ENCODE measurements around the gene RALGAPA1. TPM values are rescaled to one million over a fixed set of nuclear protein-coding genes. Genes with fewer than 3 reads are reported as not detected.
"Not testable (repeated sequence)": the region's sequence is repeated elsewhere in the genome, so short reads cannot be mapped to it uniquely, and the experiment has no call there.

The RALGAPA1 gene
- polyA plus RNA-seq, 1 donor from 2014 or later: 73.3 TPM

- Histone ChIP-seq H4K20me1 (ENCODE audit: insufficient read depth) (no peaks in the 10 kb centered on the region), H3K36me3 (ENCODE audit: insufficient read depth, low read length) (no peaks in the 10 kb centered on the region), H2AFZ (ENCODE audit: low read depth, low read length) (no peak overlapping the region), H3K4me3 (ENCODE audit: low read length) (no peak overlapping the region), H3K9ac (ENCODE audit: low read length) (no peak overlapping the region), H3K27ac (ENCODE audit: low read length) (no peak overlapping the region), H3K27me3 (ENCODE audit: insufficient read depth, low read depth, low read length) (no peaks in the 10 kb centered on the region), H3F3A (ENCODE audit: insufficient read depth, low read length, poor library complexity, severe bottlenecking) (no peaks in the 10 kb centered on the region), H3K79me2 (replicated peaks; ENCODE audit: insufficient read depth, low read length) (no peaks in the 10 kb centered on the region), H3K4me2 (ENCODE audit: low read length) (no peak overlapping the region), H3K9me2 (ENCODE audit: insufficient read depth, low read length) (no peaks in the 10 kb centered on the region), H3K9me3 (ENCODE audit: low read length) (no peaks in the 10 kb centered on the region)
- TF ChIP-seq SMC3 (conservative IDR thresholded peaks at IDR 0.05; ENCODE audit: poor library complexity) (peak; percentile 82), EP300 (conservative IDR thresholded peaks at IDR 0.05; ENCODE audit: poor library complexity, severe bottlenecking) (no peak), RAD21 (conservative IDR thresholded peaks at IDR 0.05) (peak; percentile 85), TAF1 (IDR thresholded peaks at IDR 0.05; ENCODE audit: low read depth) (no peak), CTCF (IDR thresholded peaks at IDR 0.05; ENCODE audit: poor library complexity, severe bottlenecking) (peak; percentile 84), REST (IDR thresholded peaks at IDR 0.05; ENCODE audit: borderline replicate concordance) (no peak)
These were observed 121.7 kb downstream of the RALGAPA1 start for GRCh38 chr14:35687335-35687939.

- H3K36me3 ChIP-seq (ENCODE audit: insufficient read depth, low read length); H3K4me3 ChIP-seq (ENCODE audit: low read length); H3K79me2 ChIP-seq (replicated peaks; ENCODE audit: insufficient read depth, low read length); H3K4me2 ChIP-seq (ENCODE audit: low read length); H3K27ac ChIP-seq (ENCODE audit: low read length); H2AFZ ChIP-seq (ENCODE audit: low read depth, low read length); H3K9ac ChIP-seq (ENCODE audit: low read length); H3K27me3 ChIP-seq (ENCODE audit: insufficient read depth, low read depth, low read length); H3K9me2 ChIP-seq (ENCODE audit: insufficient read depth, low read length); H3K9me3 ChIP-seq (ENCODE audit: low read length); H4K20me1 ChIP-seq (ENCODE audit: insufficient read depth); H3F3A ChIP-seq (ENCODE audit: insufficient read depth, low read length, poor library complexity, severe bottlenecking): not testable (repeated sequence)
These were observed 125.4 kb downstream of the RALGAPA1 start for GRCh38 chr14:35683688-35684087.

GRCh38 chr14:35682802-35683201 lies 126.3 kb downstream of the RALGAPA1 start:
- Histone ChIP-seq H3K27me3 (ENCODE audit: insufficient read depth, low read depth, low read length) (no peaks in the 10 kb centered on the region), H3K36me3 (ENCODE audit: insufficient read depth, low read length) (no peaks in the 10 kb centered on the region), H3K9me2 (ENCODE audit: insufficient read depth, low read length) (no peaks in the 10 kb centered on the region), H3K4me2 (ENCODE audit: low read length) (no peak overlapping the region), H3K79me2 (replicated peaks; ENCODE audit: insufficient read depth, low read length) (no peaks in the 10 kb centered on the region), H4K20me1 (ENCODE audit: insufficient read depth) (no peaks in the 10 kb centered on the region), H3K9me3 (ENCODE audit: low read length) (no peaks in the 10 kb centered on the region), H2AFZ (ENCODE audit: low read depth, low read length) (no peak overlapping the region), H3K27ac (ENCODE audit: low read length) (no peak overlapping the region), H3K4me3 (ENCODE audit: low read length) (no peak overlapping the region), H3K9ac (ENCODE audit: low read length) (no peak overlapping the region), H3F3A (ENCODE audit: insufficient read depth, low read length, poor library complexity, severe bottlenecking) (no peaks in the 10 kb centered on the region)
- TF ChIP-seq MXI1 (conservative IDR thresholded peaks at IDR 0.05; ENCODE audit: poor library complexity, severe bottlenecking) (no peak), EZH2 (IDR thresholded peaks at IDR 0.05; ENCODE audit: borderline replicate concordance, insufficient read depth, low read length, poor library complexity, severe bottlenecking) (no peak)

All from neural cell (in vitro differentiated cells).